Right lobe of liver (tissue), 4 donors: ENCODE data around the gene BMPER.

ENCODE experiments used
- POLR2A ChIP-seq: fragments of 450-650 bp; IDR thresholded peaks from one replicate; pipeline ENCODE4 v1.6.1; 2017; ENCODE audit warnings: antibody characterized with exemption, mild to moderate bottlenecking
- TF ChIP-seq, protein P1 (sequence below), 4 donors: fragments of 200-600 bp in 3 of 4; fragments of 450-650 bp in 1 of 4; IDR thresholded peaks; one replicate each; pipeline versions ENCODE4 v1.5.1 to v1.8.0; 2016 to 2022; ENCODE audit warnings: antibody characterized with exemption in 4 of 4, mild to moderate bottlenecking in 2 of 4
- donor health status: DM: no; HTN: no; CAD: no.
- donor health status: DM: no; HTN: no; CAD: no.
- donor health status: DM: no; HTN: yes; CAD: no.

DNA sequence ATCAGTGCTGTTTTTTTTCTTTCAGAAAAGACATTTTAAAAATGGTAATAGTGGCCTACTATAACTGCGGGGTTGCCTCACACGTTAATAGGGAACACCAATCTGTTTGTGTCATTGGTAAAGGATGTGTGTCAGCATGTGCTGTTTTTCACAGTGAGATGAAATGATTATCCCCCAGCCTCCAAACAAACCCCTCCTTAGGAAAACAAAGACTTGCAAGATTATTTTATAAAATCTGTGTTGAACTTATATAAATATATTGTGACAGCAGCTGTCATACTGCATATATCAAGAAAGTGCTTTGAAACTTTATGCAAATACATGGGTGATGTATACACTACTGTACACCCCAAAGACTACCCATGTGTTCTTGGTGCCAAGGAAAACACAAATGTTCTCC lies 125.8 kb downstream of the BMPER start:
- TF ChIP-seq, protein P1, sequence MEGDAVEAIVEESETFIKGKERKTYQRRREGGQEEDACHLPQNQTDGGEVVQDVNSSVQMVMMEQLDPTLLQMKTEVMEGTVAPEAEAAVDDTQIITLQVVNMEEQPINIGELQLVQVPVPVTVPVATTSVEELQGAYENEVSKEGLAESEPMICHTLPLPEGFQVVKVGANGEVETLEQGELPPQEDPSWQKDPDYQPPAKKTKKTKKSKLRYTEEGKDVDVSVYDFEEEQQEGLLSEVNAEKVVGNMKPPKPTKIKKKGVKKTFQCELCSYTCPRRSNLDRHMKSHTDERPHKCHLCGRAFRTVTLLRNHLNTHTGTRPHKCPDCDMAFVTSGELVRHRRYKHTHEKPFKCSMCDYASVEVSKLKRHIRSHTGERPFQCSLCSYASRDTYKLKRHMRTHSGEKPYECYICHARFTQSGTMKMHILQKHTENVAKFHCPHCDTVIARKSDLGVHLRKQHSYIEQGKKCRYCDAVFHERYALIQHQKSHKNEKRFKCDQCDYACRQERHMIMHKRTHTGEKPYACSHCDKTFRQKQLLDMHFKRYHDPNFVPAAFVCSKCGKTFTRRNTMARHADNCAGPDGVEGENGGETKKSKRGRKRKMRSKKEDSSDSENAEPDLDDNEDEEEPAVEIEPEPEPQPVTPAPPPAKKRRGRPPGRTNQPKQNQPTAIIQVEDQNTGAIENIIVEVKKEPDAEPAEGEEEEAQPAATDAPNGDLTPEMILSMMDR (IDR thresholded peaks at IDR 0.05): no peak
- TF ChIP-seq POLR2A: no peak
